Fibroblast of mammary gland (primary cell): Measurements from ENCODE around the gene KRT72.

Experiments used
- DNase-seq: peaks from one replicate; pipeline ENCODE4 v3.0.0-alpha.2; 2010; ENCODE audit warnings: low read depth
- H3K4me3 ChIP-seq: 2 replicates; pipeline ENCODE4 v1.5.1; 2011; ENCODE audit warnings: low read depth, mild to moderate bottlenecking, low read length, moderate library complexity; ENCODE audit not compliant: control insufficient read depth
- CTCF ChIP-seq: conservative IDR thresholded peaks from 2 replicates; pipeline ENCODE4 v1.5.1; 2011; ENCODE audit warnings: low read depth, low read length, inconsistent platforms; ENCODE audit not compliant: control insufficient read depth, insufficient read depth

Gene KRT72

GRCh38 chr12:52631264-52631663, 30.0 kb upstream of the KRT72 start:
- no peak for DNase-seq
- H3K4me3 ChIP-seq = no peak overlapping the region
- TF ChIP-seq CTCF = no peak

- no peak for TF ChIP-seq CTCF
- no peak overlapping the region for H3K4me3 ChIP-seq
- DNase-seq = no peak
Observed at GRCh38 chr12:52630599-52631200, 29.4 kb upstream of the KRT72 start.

DNA sequence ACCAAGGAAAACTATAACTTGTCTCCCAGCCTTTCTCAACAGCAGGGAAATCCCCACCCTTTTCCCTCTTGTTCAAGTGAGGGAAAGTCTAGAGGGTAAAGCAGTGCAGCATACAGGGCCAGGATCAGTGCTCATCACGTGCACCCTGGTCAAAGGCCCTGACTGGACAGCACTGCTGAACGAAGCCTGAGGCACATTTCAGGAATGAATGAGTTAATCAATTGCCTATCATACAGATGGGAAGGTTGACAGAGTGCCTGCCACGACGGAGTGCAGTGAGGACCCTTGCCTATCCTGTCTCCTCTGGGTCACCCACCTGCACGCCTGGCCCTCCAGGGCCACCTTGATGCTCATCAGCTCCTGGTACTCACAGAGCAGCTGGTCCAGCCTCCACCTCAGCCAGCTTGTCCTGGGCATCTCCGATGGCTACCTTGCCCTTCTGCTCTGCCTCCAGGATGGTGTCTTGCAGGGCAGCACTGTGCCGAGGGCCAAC, 28.8 kb upstream of the KRT72 start:
- H3K4me3 ChIP-seq = no peak overlapping the region
- DNase-seq = no peak
- no peak for TF ChIP-seq CTCF

DNA sequence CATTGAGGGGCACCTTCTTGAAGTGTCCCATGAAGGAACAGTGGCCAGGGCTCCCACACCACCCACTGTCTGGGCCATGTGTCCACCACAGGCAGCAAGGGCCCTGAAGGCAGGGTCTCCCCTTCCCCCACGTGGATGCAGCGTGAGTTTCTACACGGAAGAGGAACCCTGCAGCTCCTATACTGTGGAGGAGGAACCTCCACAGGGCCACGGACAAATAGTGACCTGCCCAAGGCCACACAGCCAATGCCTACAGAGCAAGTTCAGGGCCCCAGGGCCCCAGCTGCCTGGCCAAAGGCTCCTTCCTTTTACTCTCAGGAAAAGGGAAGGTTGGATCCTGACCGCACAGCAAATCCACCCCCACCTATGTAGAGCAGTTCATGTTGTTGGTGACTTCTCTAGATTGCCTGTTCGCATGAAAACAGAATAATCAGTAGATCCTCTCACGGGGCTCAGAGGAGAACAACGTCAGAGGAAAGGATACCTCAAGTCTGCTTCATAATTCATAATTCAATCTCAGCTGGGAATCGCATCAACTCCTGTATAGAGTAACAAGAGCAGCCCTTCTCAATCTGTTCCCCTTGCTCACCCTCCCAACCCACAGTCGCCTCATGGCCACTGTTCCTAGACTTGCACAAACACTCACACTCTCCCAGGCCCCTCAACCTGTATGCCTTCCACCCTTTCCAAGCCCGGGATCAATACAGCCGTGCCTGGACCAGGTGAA, 28.2 kb upstream of the KRT72 start:
- DNase-seq = no peak
- TF ChIP-seq CTCF = no peak
- no peak overlapping the region for H3K4me3 ChIP-seq

DNA sequence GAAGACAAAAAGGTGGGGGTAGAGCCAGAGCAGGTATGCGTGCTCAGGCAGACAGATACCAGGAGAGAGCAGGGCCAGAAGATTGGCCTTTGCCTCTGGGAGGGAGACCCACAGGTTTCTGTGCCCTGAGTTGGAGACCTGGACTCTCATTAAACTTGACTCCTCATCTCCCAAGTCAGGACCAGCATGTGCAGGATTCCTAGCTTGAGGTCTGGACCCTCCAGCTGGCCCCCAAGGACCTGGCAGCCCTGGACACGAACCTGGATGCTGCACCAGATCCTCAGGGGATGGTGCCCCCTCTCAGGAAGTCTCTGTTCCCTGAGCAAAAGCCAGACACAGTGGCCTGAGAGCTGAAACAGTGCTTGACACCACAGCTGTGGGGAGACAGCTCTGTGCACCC, 27.6 kb upstream of the KRT72 start:
- TF ChIP-seq CTCF = no peak
- H3K4me3 ChIP-seq = no peak overlapping the region
- DNase-seq = no peak

DNA sequence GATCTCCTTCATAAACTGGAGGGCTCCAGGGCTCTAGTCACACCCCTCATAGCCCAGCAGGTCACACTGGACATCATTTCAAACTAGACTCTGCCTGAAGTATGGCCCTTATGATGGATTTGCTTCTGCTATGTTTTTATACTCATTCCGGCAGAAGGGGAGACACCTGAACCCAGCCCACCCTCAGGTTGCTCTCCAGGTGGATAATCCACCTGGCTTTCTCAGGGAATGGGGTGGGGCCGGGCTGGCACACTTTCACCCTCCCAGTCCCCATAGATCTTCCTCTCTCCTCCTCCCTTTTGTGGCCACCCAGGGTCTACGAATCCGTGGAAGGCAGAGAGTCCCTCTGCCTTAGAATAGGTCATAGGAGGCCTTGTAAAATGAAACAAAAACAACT, 26.8 kb upstream of the KRT72 start:
- DNase-seq = no peak
- H3K4me3 ChIP-seq = no peak overlapping the region
- TF ChIP-seq CTCF = no peak
